GM23338 (cell line): ENCODE measurements around the gene SLC25A36. TPM values are rescaled to one million over a fixed set of nuclear protein-coding genes. Genes with fewer than 3 reads are reported as not detected.
A peak's percentile ranks its signal among the peaks of the same experiment; 100 is the strongest.

Experiments
- ATAC-seq: fragments of 200-7000 bp; cut with Tn5 transposase; 3 replicates; pipeline ENCODE4 v1.9.1; 2020
- DNase-seq: peaks from one replicate; pipeline ENCODE4 v3.0.0-alpha.2; 2015; ENCODE audit warnings: low spot score
- H2AFZ ChIP-seq: fragments of 200-600 bp; sonication (generic); 2 replicates; pipeline ENCODE4 v1.8.0; 2016; ENCODE audit warnings: antibody characterized with exemption, mild to moderate bottlenecking, moderate library complexity
- H3F3A ChIP-seq: fragments of 200-600 bp; sonication (generic); replicated peaks from 2 replicates; pipeline ENCODE4 v1.8.0; 2017; ENCODE audit warnings: antibody characterized with exemption, mixed run types, low read depth
- H3K27ac ChIP-seq: fragments of 200-600 bp; sonication (generic); 2 replicates; pipeline ENCODE4 v1.6.1; 2016; ENCODE audit warnings: low read depth
- H3K27me3 ChIP-seq: fragments of 200-600 bp; sonication (generic); 2 replicates; pipeline ENCODE4 v1.8.0; 2016; ENCODE audit warnings: mild to moderate bottlenecking, mixed run types, moderate library complexity; ENCODE audit not compliant: insufficient read depth
- H3K36me3 ChIP-seq: fragments of 200-600 bp; sonication (generic); 2 replicates; pipeline ENCODE4 v1.8.0; 2016; ENCODE audit warnings: mild to moderate bottlenecking; ENCODE audit not compliant: insufficient read depth
- H3K4me1 ChIP-seq: fragments of 200-600 bp; sonication (generic); 2 replicates; pipeline ENCODE4 v1.8.0; 2016; ENCODE audit warnings: mild to moderate bottlenecking, moderate library complexity; ENCODE audit not compliant: insufficient read depth
- H3K4me2 ChIP-seq: fragments of 200-600 bp; sonication (generic); 2 replicates; pipeline ENCODE4 v1.7.1; 2017; ENCODE audit warnings: mixed run types
- H3K4me3 ChIP-seq: fragments of 200-600 bp; sonication (generic); 2 replicates; pipeline ENCODE4 v1.6.1; 2016; ENCODE audit warnings: mixed run types
- H3K79me2 ChIP-seq: fragments of 200-600 bp; sonication (generic); replicated peaks from 2 replicates; pipeline ENCODE4 v1.8.0; 2017; ENCODE audit warnings: mild to moderate bottlenecking; ENCODE audit not compliant: insufficient read depth
- H3K9me2 ChIP-seq: fragments of 200-600 bp; sonication (generic); 2 replicates; pipeline ENCODE4 v1.8.0; 2017; ENCODE audit not compliant: insufficient read depth
- H4K20me1 ChIP-seq: fragments of 200-600 bp; sonication (generic); replicated peaks from 2 replicates; pipeline ENCODE4 v1.8.0; 2017; ENCODE audit warnings: mild to moderate bottlenecking; ENCODE audit not compliant: insufficient read depth
- H3K27ac Mint-ChIP-seq: 2 replicates; pipeline ENCODE4 v1.8.0; 2020; ENCODE audit warnings: inconsistent platforms, mild to moderate bottlenecking, moderate library complexity, mixed read lengths
- H3K27me3 Mint-ChIP-seq: 3 replicates; pipeline ENCODE4 v1.8.0; 2022; ENCODE audit warnings: low read depth, mild to moderate bottlenecking, moderate library complexity, mixed read lengths, inconsistent platforms; ENCODE audit not compliant: insufficient read depth, poor library complexity
- H3K36me3 Mint-ChIP-seq: 3 replicates; pipeline ENCODE4 v1.8.0; 2021; ENCODE audit warnings: low read depth, mild to moderate bottlenecking, inconsistent platforms, moderate library complexity, mixed read lengths
- H3K4me1 Mint-ChIP-seq: 3 replicates; pipeline ENCODE4 v1.8.0; 2020; ENCODE audit warnings: mild to moderate bottlenecking, inconsistent platforms, mixed read lengths
- H3K4me3 Mint-ChIP-seq: 3 replicates; pipeline ENCODE4 v1.8.0; 2021; ENCODE audit warnings: moderate library complexity, mild to moderate bottlenecking, inconsistent platforms, mixed read lengths
- H3K9me3 Mint-ChIP-seq: 3 replicates; pipeline ENCODE4 v1.8.0; 2020; ENCODE audit warnings: moderate library complexity, mild to moderate bottlenecking, inconsistent platforms, mixed read lengths
- CREB1 ChIP-seq: fragments of 250-450 bp; sonication (Bioruptor Pico); IDR thresholded peaks from 2 replicates; pipeline ENCODE4 v1.5.0; 2020; ENCODE audit warnings: low read depth, mild to moderate bottlenecking, moderate library complexity
- EZH2phosphoT487 ChIP-seq: fragments of 200-600 bp; sonication (generic); IDR thresholded peaks from one replicate; pipeline ENCODE4 v1.8.1; 2018; ENCODE audit warnings: antibody characterized with exemption; ENCODE audit not compliant: unreplicated experiment
- JUNB ChIP-seq: IDR thresholded peaks from one replicate; pipeline ENCODE4 v1.6.1; 2016; ENCODE audit warnings: antibody characterized with exemption; ENCODE audit not compliant: unreplicated experiment
- POLR2AphosphoS5 ChIP-seq: IDR thresholded peaks from 2 replicates; pipeline ENCODE4 v1.6.1; 2016; ENCODE audit warnings: antibody characterized with exemption, low read depth
- STAT1 ChIP-seq: IDR thresholded peaks from one replicate; pipeline ENCODE4 v1.6.1; 2016; ENCODE audit warnings: antibody characterized with exemption; ENCODE audit not compliant: unreplicated experiment
- ZNF114 ChIP-seq: fragments of 250-450 bp; sonication (Bioruptor Pico); IDR thresholded peaks from 2 replicates; pipeline ENCODE4 v1.5.0; 2020; ENCODE audit warnings: mild to moderate bottlenecking, moderate library complexity
- ZNF331 ChIP-seq: fragments of 250-450 bp; sonication (Bioruptor Pico); IDR thresholded peaks from 2 replicates; pipeline ENCODE4 v1.5.0; 2020; ENCODE audit warnings: low read depth, mild to moderate bottlenecking, moderate library complexity
- polyA plus RNA-seq: library from polyadenylated mRNA; unstranded; fragments of >200 nt; fragmentation: Nextera tagmentation; extraction: Ambion mirVana; gene quantifications from 2 replicates; pipeline ENCODE4 v1.2.1, GENCODE V29; 2016
- total RNA-seq: library from RNA; depleted of rRNA; stranded (reverse); fragments of >200 nt; shearing (Covaris generic); gene quantifications from 2 replicates; pipeline ENCODE4 v1.2.3, GENCODE V29; 2014
- TF ChIP-seq, protein P1 (sequence below), 2 experiments: fragments of 200-600 bp in 1 of 2; sonication (generic) in 1 of 2; conservative IDR thresholded peaks; 2 replicates each; pipeline versions ENCODE4 v1.5.1 to v1.6.1; 2016 to 2017; ENCODE audit warnings: antibody characterized with exemption in 2 of 2, low read depth in 2 of 2, mild to moderate bottlenecking in 2 of 2, moderate library complexity in 1 of 2
- TF ChIP-seq, protein P2 (sequence below): IDR thresholded peaks from 2 replicates; pipeline ENCODE4 v1.6.1; 2016; ENCODE audit warnings: antibody characterized with exemption
- TF ChIP-seq, protein P3 (sequence below): IDR thresholded peaks from one replicate; pipeline ENCODE4 v1.6.1; 2018; ENCODE audit warnings: antibody characterized with exemption; ENCODE audit not compliant: unreplicated experiment

The SLC25A36 gene
- total and polyA plus RNA-seq, 2 experiments from 2014 or later, result 113 to 123 TPM

DNA sequence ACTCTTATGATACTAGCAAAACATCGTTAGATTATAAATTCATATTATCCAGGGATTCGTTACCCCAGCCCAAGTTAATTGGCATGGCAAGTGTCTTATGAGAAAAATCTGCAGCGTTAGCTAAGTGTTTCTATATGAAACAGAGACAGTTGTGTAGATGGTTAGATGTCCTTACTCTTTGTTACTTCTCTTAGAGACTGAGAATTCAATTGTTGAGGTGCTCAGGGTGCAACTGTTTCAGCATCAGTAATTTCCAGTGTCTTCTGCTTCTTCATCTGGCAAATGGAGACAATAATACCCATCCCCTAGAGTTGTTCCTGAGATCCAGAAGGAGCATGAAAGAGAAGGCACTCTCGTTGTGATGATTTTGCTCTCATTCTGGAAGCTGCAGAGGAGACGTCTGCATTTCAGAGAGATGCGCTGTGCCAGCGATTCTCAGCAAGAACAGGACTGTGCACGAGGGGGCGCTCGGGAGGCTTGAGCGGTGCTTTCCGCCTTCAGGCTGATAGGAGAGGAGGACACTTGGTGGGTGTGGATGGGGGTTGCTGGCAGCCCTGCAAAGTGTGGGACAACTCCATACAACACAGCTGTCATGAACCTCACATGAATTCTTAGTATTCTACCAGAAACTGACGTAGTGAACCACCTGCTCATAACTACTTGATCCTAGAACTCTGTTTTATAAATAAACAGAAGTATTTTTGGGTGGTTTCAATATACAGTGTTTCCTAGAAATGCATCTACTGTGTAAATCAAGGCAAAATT lies 69.8 kb downstream of the SLC25A36 start:
- Histone ChIP-seq H4K20me1 (no peaks in the 10 kb centered on the region), H3K79me2 (no peaks in the 10 kb centered on the region), H3F3A (no peaks in the 10 kb centered on the region), H3K27ac (no peak overlapping the region), H3K27me3 (no peaks in the 10 kb centered on the region), H3K4me3 (no peak overlapping the region), H3K4me2 (no peak overlapping the region), H3K36me3 (no peaks in the 10 kb centered on the region), H2AFZ (peak overlapping the region; percentile 82), H3K9me2 (0 out of 2 replicates have a peak, but pooled peaks cover 3% of the 10 kb centered on the region), H3K4me1 (peaks cover 7% of the 10 kb centered on the region; the same call in 1 of the 2 replicates)
- H3K36me3 Mint-ChIP-seq, result no peaks in the 10 kb centered on the region
- no peak overlapping the region for H3K4me3 Mint-ChIP-seq
- TF ChIP-seq STAT1, result no peak
- TF ChIP-seq, protein P1, sequence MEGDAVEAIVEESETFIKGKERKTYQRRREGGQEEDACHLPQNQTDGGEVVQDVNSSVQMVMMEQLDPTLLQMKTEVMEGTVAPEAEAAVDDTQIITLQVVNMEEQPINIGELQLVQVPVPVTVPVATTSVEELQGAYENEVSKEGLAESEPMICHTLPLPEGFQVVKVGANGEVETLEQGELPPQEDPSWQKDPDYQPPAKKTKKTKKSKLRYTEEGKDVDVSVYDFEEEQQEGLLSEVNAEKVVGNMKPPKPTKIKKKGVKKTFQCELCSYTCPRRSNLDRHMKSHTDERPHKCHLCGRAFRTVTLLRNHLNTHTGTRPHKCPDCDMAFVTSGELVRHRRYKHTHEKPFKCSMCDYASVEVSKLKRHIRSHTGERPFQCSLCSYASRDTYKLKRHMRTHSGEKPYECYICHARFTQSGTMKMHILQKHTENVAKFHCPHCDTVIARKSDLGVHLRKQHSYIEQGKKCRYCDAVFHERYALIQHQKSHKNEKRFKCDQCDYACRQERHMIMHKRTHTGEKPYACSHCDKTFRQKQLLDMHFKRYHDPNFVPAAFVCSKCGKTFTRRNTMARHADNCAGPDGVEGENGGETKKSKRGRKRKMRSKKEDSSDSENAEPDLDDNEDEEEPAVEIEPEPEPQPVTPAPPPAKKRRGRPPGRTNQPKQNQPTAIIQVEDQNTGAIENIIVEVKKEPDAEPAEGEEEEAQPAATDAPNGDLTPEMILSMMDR (conservative IDR thresholded peaks at IDR 0.05; ENCODE audit: low read depth in 2 of 2), result peak; percentile 84 to 98
- DNase-seq (peak; percentile 95), ATAC-seq (peak; percentile 97)
- H3K27me3 Mint-ChIP-seq, result no peaks in the 10 kb centered on the region
- no peaks in the 10 kb centered on the region for H3K9me3 Mint-ChIP-seq
- peaks cover 15% of the 10 kb centered on the region for H3K4me1 Mint-ChIP-seq
- H3K27ac Mint-ChIP-seq, result no peak overlapping the region

- no peaks in the 10 kb centered on the region for H3K36me3 Mint-ChIP-seq
- H3K4me3 ChIP-seq, result no peak overlapping the region
- H3F3A ChIP-seq, result no peaks in the 10 kb centered on the region
- no peak overlapping the region for H3K4me3 Mint-ChIP-seq
- no peak overlapping the region for H2AFZ ChIP-seq
- no peaks in the 10 kb centered on the region for H3K36me3 ChIP-seq
- peaks cover 7% of the 10 kb centered on the region; the same call in 1 of the 2 replicates for H3K4me1 ChIP-seq
- H3K27ac ChIP-seq, result no peak overlapping the region
- no peaks in the 10 kb centered on the region for H4K20me1 ChIP-seq
- DNase-seq, result no peak
- no peaks in the 10 kb centered on the region for H3K27me3 ChIP-seq
- H3K4me1 Mint-ChIP-seq, result peaks cover 15% of the 10 kb centered on the region
- H3K79me2 ChIP-seq, result no peaks in the 10 kb centered on the region
- no peak for ATAC-seq
- 0 out of 2 replicates have a peak, but pooled peaks cover 3% of the 10 kb centered on the region for H3K9me2 ChIP-seq
- no peak overlapping the region for H3K27ac Mint-ChIP-seq
- no peaks in the 10 kb centered on the region for H3K9me3 Mint-ChIP-seq
- H3K4me2 ChIP-seq, result no peak overlapping the region
- no peaks in the 10 kb centered on the region for H3K27me3 Mint-ChIP-seq
- TF ChIP-seq POLR2AphosphoS5 (no peak), JUNB (no peak), ZNF114 (CRISPR knock-in tag) (no peak), CREB1 (CRISPR knock-in tag) (no peak), EZH2phosphoT487 (no peak), ZNF331 (CRISPR knock-in tag) (no peak)
- TF ChIP-seq, protein P2, sequence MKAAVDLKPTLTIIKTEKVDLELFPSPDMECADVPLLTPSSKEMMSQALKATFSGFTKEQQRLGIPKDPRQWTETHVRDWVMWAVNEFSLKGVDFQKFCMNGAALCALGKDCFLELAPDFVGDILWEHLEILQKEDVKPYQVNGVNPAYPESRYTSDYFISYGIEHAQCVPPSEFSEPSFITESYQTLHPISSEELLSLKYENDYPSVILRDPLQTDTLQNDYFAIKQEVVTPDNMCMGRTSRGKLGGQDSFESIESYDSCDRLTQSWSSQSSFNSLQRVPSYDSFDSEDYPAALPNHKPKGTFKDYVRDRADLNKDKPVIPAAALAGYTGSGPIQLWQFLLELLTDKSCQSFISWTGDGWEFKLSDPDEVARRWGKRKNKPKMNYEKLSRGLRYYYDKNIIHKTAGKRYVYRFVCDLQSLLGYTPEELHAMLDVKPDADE, result no peak
- TF ChIP-seq, protein P3, sequence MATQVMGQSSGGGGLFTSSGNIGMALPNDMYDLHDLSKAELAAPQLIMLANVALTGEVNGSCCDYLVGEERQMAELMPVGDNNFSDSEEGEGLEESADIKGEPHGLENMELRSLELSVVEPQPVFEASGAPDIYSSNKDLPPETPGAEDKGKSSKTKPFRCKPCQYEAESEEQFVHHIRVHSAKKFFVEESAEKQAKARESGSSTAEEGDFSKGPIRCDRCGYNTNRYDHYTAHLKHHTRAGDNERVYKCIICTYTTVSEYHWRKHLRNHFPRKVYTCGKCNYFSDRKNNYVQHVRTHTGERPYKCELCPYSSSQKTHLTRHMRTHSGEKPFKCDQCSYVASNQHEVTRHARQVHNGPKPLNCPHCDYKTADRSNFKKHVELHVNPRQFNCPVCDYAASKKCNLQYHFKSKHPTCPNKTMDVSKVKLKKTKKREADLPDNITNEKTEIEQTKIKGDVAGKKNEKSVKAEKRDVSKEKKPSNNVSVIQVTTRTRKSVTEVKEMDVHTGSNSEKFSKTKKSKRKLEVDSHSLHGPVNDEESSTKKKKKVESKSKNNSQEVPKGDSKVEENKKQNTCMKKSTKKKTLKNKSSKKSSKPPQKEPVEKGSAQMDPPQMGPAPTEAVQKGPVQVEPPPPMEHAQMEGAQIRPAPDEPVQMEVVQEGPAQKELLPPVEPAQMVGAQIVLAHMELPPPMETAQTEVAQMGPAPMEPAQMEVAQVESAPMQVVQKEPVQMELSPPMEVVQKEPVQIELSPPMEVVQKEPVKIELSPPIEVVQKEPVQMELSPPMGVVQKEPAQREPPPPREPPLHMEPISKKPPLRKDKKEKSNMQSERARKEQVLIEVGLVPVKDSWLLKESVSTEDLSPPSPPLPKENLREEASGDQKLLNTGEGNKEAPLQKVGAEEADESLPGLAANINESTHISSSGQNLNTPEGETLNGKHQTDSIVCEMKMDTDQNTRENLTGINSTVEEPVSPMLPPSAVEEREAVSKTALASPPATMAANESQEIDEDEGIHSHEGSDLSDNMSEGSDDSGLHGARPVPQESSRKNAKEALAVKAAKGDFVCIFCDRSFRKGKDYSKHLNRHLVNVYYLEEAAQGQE, result no peak
Measured at GRCh38 chr3:141011997-141012262, 70.3 kb downstream of the SLC25A36 start.
